Mesodermal cell (in vitro differentiated cells): Measurements from ENCODE around the gene AP1S1.
"Not testable (repeated sequence)": the region's sequence is repeated elsewhere in the genome, so short reads cannot be mapped to it uniquely, and the experiment has no call there.

Experiments used
- H3K27ac ChIP-seq: 2 replicates; pipeline ENCODE4 v1.7.0; 2013; ENCODE audit warnings: mild to moderate bottlenecking, low read depth, low read length, moderate library complexity; ENCODE audit not compliant: severe bottlenecking
- H3K36me3 ChIP-seq: 2 replicates; pipeline ENCODE4 v1.7.1; 2013; ENCODE audit warnings: mild to moderate bottlenecking, low read length, moderate library complexity; ENCODE audit not compliant: control insufficient read depth, insufficient read depth
- H3K4me1 ChIP-seq: one replicate; pipeline ENCODE4 v1.7.1; 2013; ENCODE audit warnings: mild to moderate bottlenecking, low read length; ENCODE audit not compliant: insufficient read depth, control insufficient read depth, poor library complexity, severe bottlenecking
- H3K4me3 ChIP-seq: 2 replicates; pipeline ENCODE4 v1.7.0; 2013; ENCODE audit warnings: low read length, control low read depth, mild to moderate bottlenecking; ENCODE audit not compliant: insufficient read depth, poor library complexity, severe bottlenecking; ENCODE audit errors: extremely low read depth
- H3K9me3 ChIP-seq: 2 replicates; pipeline ENCODE4 v1.7.1; 2013; ENCODE audit warnings: mild to moderate bottlenecking, low read length, moderate library complexity; ENCODE audit not compliant: control insufficient read depth
- WGBS, 2 experiments: methylation state at CpG; one replicate each; pipeline ENCODE4 v1.1.5; 2013; ENCODE audit warnings: missing lambda C conversion rate in 2 of 2; ENCODE audit not compliant: insufficient coverage in 2 of 2; 5-methylcytosine and 5-hydroxymethylcytosine counted together

AP1S1 gene

GRCh38 chr7:101186844-101187428 is 32.7 kb downstream of the AP1S1 start:
- H3K36me3 ChIP-seq = no peaks in the 10 kb centered on the region
- WGBS, 2 experiments = 91 to 100% methylated on average over 3 of the region's 4 CpGs
- H3K9me3 ChIP-seq = no peaks in the 10 kb centered on the region
- no peaks in the 10 kb centered on the region for H3K4me1 ChIP-seq
- no peak overlapping the region for H3K27ac ChIP-seq
- no peak overlapping the region for H3K4me3 ChIP-seq

- Histone ChIP-seq H3K4me3 (no peak overlapping the region), H3K27ac (no peak overlapping the region), H3K9me3 (no peaks in the 10 kb centered on the region), H3K36me3 (no peaks in the 10 kb centered on the region), H3K4me1 (no peaks in the 10 kb centered on the region)
- WGBS, 2 experiments = 29 to 84% methylated on average over 1 to 8 of the region's 8 CpGs
Measured at GRCh38 chr7:101189109-101189508, 34.8 kb downstream of the AP1S1 start.

- Histone ChIP-seq H3K9me3 (no peaks in the 10 kb centered on the region), H3K36me3 (no peaks in the 10 kb centered on the region), H3K4me1 (peaks cover 2% of the 10 kb centered on the region), H3K4me3 (no peak overlapping the region), H3K27ac (no peak overlapping the region)
- WGBS, 2 experiments = 91 to 94% methylated on average over 14 of the region's 17 CpGs
Measured at GRCh38 chr7:101195884-101196283, 41.6 kb downstream of the AP1S1 start.

- H3K9me3 ChIP-seq = no peaks in the 10 kb centered on the region
- no peaks in the 10 kb centered on the region for H3K36me3 ChIP-seq
- no peak overlapping the region for H3K27ac ChIP-seq
- no peak overlapping the region for H3K4me3 ChIP-seq
- H3K4me1 ChIP-seq = peaks cover 4% of the 10 kb centered on the region
- WGBS, 2 experiments = 93 to 96% methylated on average over 19 to 20 of the region's 21 CpGs
Measured at GRCh38 chr7:101197991-101198390, 43.7 kb downstream of the AP1S1 start.

GRCh38 chr7:101198476-101198875 is 44.2 kb downstream of the AP1S1 start:
- H3K36me3 ChIP-seq = no peaks in the 10 kb centered on the region
- peaks cover 4% of the 10 kb centered on the region for H3K4me1 ChIP-seq
- no peak overlapping the region for H3K27ac ChIP-seq
- 82 to 89% methylated on average over 12 of the region's 14 CpGs for WGBS, 2 experiments
- H3K9me3 ChIP-seq = no peaks in the 10 kb centered on the region
- H3K4me3 ChIP-seq = no peak overlapping the region

- H3K9me3 ChIP-seq, H3K4me1 ChIP-seq, H3K4me3 ChIP-seq, H3K27ac ChIP-seq, H3K36me3 ChIP-seq: not testable (repeated sequence)
- WGBS, 2 experiments = 87 to 97% methylated on average over 7 to 8 of the region's 10 CpGs
Measured at GRCh38 chr7:101199522-101199921, 45.2 kb downstream of the AP1S1 start.

- Histone ChIP-seq H3K36me3 (no peaks in the 10 kb centered on the region), H3K4me3 (no peak overlapping the region), H3K4me1 (peaks cover 4% of the 10 kb centered on the region), H3K27ac (no peak overlapping the region), H3K9me3 (no peaks in the 10 kb centered on the region)
- 67% methylated on average over 1 of the region's 2 CpGs; no CpG with 5 or more reads in 1 of the 2 experiments for WGBS, 2 experiments
Measured at GRCh38 chr7:101200504-101200861, 46.2 kb downstream of the AP1S1 start.

GRCh38 chr7:101200862-101201599 is 46.8 kb downstream of the AP1S1 start, which contains the start of gene MOGAT3:
MOGAT3 (minus strand) TSS chr7:101201036; CDS start chr7:101200854, 182 bp downstream.
- no peak within 1 kb of the TSS for H3K27ac ChIP-seq
- H3K4me1 ChIP-seq = peaks cover 4% of the 10 kb centered on the region
- no peak within 1 kb of the TSS for H3K4me3 ChIP-seq
- no peaks in the 10 kb centered on the region for H3K9me3 ChIP-seq
- H3K36me3 ChIP-seq = peaks cover 2% of the 10 kb centered on the region
- WGBS, 2 experiments = 54 to 71% methylated on average over 8 to 10 of the region's 21 CpGs

- peaks cover 8% of the 10 kb centered on the region for H3K36me3 ChIP-seq
Measured at GRCh38 chr7:101201695-101202602, 47.7 kb downstream of the AP1S1 start.

GRCh38 chr7:101202603-101202918 is 48.3 kb downstream of the AP1S1 start:
- WGBS, 2 experiments = 91% methylated on average over 5 of the region's 5 CpGs
- Histone ChIP-seq H3K9me3 (no peaks in the 10 kb centered on the region), H3K27ac (no peak overlapping the region), H3K4me3 (no peak overlapping the region), H3K4me1 (peaks cover 4% of the 10 kb centered on the region), H3K36me3 (peaks cover 9% of the 10 kb centered on the region)

More at GRCh38 chr7:101201695-101202602, 47.7 kb downstream of the AP1S1 start:
- no peak overlapping the region for H3K27ac ChIP-seq
- WGBS, 2 experiments = 79 to 83% methylated on average over 61 to 70 of the region's 75 CpGs
- H3K4me3 ChIP-seq = no peak overlapping the region
- H3K9me3 ChIP-seq = no peaks in the 10 kb centered on the region
- H3K4me1 ChIP-seq = peaks cover 4% of the 10 kb centered on the region
